GM04504 (cell line): ENCODE data around the gene HDGF.

Experiments used
- DNase-seq: peaks from one replicate; pipeline ENCODE4 v3.0.0-alpha.2; 2012; ENCODE audit warnings: low read depth

HDGF gene

DNA sequence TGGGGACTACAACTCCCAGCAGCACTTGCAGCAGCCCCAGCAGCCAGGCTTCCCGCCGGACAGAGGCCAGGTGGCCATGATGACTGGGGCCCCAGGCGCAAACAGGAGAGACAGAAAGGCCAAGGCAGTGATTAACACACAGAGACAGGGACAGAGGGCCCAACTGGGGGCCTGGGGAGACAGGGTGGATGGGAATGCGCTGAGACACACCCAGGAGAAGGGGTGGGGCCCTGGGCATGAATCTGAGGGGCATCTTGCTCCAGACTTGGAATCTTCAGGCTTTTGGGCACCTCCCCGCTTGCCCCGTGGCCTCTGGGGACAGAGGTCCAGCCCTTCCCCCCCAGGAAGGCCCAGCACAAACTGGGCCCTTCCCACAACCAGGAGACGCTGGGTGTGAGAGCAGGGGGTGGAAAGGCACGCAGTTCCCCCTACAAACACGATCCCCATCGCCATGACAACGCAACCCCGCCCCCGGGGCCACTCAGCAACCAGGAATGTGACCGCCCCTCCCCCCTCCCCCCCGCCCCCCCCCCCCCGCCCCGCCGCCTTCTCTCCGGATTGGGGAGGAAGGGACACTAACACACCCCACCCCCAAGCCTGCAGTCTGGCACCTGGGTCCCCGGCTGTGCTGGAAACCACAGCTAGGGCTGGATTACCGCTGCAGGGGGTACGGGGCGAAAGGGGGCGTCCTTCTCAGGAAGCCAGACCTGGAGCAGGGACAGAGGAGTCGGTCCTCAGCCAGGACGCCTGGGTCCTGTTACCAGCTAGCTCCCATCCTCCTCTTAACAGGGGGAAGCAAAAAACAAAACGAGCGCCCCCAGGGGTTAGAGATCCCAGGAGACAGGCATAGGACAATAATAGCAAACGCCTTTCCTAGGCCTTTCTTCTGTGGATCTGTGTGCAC is 4.5 kb downstream of the HDGF start:
- DNase-seq, result peak; percentile 92

DNA sequence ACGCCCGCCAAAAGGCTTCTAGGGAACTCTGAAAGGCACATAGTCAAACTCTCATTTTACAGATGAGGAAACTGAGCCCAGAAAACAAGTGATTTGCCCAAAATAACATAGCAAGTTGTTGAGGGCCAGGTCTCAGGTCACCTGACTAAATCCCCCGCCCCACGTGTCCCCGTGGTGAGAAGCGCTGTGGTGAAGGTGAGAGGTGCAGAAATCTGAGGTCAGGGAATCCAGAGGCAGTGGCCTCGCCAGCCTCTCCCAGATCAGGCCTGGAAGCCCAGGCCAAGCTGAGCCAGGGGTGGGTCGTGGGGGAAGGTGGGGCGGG is 5.1 kb downstream of the HDGF start:
- DNase-seq, result no peak

DNA sequence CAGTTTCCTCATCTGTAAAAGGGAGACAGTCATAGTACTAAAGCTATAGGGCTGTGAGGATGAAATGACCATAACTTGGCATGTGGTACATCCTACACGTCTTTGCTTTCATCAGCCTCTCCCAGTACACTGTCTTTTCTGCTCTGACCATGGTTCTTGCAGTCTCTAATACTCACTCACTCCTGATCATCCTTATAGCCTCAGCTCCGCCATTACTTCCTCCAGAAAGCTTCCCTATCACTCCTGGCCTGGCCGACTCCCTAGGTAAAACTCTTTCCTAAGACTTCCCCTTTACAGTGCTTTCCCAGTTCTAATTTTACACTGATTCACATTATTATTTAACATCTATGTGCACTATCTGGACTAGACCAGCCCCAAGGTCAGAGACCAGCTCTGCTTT is 5.6 kb downstream of the HDGF start:
- DNase-seq, result no peak

DNA sequence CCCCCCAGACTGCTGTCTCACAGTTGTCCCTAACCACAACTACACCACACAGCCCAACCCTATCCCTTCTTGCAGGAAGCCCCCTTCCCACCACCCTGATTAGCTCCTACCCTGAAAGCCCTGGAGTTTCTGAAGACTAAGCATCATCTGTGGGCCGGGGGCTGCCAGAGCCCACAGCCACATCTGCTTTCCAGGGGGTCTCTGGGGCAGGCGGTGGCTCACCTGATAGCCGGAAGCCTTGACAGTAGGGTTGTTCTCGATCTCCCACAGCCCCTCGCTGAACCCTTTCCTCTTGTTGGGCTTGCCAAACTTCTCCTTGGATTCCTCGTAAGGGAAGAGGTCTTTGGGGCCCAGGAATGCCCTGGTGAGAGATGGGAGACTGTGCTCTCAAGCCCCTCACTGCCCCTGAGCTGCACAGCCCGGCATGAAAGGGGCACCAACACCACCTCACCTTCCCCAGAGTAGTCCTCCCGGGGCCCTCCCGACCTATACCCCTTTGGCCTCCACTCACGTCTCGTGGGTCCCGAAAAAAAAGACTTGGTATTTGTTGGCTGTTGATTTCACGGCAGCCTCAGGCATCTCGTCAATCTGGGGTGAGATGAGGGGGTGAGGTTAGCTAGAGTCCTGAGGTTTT is 6.6 kb downstream of the HDGF start:
- DNase-seq, result no peak

DNA sequence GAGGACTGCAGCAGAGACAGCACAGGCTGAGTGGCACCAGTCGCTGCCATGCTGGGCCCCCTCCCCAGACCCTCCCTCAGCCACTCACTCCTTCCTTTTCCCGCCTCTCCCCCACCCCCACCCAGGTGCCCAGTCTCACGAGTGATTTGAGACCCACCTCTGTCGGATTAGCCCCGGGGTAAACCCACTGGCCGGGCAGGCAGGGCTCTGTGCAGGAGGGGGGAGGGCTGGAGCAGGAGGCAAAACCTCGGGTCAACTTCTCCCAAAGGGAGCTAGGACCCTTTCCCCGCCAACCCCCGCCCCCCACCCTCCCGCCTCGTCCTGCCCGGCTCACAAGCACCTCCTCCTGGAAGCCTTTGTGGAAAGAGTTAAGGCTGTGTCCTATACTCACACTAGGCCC is 7.1 kb downstream of the HDGF start:
- no peak for DNase-seq

DNA sequence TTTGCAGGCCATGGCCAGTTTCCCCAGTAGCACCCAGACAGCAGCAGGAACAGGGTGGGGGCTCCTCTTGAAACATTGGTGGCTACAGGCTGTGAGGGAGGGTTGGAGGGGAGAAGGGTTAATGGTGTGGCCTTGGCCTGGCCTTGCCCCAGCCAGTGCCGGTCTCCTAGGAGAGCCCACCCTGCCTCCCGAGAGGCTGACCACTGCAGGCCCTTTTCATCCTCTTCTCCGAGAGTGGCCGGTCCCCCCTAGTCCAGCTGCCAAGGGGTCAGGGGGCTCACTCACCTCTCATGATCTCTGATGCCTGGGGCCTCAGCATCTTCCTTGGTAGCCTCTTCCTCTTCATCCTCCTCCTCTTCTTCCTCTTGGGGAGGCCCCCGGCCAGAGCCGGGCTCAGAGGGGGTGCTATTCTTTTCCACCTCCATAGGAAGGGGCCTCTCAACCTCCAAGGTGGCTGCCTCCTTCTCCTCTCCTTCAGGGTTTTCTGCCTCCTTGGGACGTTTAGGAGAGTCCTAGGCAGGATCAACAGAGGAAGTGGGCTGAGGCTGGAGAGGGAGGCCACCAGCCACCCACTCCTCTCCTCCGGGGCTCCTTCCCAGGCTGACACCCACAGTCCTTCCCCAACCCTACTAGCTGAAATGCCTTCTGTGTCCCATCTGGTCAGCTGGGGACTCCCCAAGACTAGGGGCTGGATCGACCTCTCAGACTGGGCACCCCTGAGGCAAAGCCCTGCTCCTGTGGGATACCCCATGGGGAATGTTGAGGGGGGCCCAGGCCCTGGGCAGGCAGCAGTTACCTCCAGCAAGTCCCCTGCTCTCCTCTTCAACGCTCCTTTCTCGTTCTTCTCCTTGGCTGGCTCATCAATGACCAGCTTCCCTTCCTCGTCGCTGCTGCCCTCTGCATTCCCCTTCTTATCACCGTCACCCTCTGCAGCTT is 7.8 kb downstream of the HDGF start:
- DNase-seq, result no peak

DNA sequence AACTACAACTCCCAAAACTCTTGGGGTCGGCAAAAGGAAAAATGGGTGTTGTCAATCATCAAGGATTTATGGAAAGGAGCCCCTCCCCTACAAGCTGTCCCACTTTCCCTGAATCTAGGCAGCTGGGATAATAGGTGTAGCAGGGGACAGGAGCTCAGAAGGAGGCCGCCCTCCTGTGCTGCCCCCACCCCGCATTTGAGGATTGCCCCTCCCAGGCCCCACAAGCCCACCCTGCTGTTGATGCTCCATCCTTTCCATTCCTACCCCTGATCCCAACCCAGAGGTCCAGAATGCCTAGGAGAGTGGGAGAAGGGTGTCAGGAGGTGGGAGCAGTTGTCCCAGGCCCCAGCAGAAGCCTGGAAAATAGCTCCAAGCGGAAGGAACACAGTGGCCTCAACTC is 8.7 kb downstream of the HDGF start:
- no peak for DNase-seq

DNA sequence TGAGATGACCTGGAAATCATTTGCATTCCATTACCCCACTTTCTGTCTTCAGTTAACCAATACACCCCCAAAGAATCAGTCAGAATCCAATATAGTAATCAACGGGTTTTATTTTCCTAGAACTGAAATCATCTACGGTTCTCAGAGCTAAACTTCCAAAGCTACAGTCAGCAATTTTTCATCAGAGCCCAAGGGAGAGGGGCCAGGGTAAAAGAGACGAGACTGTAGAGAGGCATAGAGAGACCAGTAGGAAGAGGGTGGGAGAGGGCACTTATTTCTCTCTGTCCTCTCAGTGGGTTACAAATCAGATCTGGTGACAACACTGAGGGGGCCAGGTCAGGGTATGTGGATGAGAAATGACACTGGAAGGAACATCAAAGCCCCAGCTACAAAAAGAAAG is 9.5 kb downstream of the HDGF start:
- no peak for DNase-seq

DNA sequence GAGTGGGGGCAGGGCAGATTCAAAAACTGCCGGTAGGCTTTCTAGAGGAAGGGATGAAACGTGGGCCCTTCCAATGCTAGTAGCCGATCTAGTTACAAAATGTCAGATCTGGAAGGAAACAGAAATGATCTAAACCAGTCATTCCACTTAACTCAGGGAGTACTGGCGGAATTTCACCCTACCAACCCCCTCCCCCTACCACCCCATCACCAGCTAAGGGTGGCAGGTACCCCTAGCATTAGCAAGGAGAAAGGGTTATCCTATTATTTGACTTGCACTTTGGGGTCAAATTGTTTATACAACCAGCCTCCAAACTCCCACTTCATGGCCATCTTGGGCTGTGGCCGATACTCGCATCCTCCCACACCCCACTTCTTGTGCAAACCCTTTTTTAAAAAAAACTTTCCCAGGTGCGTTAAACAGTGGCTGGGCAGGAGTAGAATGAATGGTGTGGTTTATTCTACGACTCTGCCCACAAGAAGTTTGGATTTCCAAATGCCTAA is 9.9 kb downstream of the HDGF start:
- DNase-seq, result no peak

DNA sequence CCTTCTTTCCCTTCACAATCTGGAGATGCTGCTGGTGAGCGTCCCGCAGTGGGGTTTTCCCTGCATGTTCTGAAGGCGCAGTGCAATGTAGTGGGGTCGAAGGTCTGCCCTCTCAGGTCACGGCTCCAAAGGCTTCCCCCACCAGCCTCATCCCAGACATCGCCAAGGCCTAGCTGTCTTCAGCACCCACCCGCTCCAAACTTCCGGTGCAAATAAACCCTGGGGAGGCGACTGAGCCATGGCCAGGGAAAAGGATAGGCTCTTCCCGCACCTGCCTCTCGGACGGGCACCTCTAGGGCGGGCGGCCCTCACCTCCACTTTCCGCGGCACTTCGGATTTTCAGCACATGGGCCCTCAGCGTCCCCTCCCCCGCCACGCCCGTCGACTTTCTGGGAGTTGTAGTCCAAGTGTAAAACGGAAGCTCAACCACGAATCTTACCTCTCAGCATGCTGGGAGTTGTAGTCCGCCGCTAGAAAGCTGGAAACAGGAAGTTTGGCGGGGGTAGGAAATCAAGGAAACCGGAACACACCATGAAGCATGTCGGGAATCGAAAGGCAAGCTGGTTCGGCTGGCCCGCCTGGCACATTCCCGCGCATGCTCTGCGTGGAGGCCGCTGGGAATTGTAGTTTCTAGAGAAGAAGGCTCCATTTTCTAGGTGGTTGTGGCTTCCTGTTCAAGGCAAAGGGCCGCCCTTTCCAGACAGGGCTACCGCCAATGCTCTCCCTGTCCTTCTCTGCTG is 10.6 kb downstream of the HDGF start, which contains the start of gene MRPL24:
Gene MRPL24 (minus strand): TSS at position 348 of the 740 bp plus-strand sequence. CDS start 2,384 bp downstream, outside the sequence.
- peak; percentile 99 for DNase-seq

DNA sequence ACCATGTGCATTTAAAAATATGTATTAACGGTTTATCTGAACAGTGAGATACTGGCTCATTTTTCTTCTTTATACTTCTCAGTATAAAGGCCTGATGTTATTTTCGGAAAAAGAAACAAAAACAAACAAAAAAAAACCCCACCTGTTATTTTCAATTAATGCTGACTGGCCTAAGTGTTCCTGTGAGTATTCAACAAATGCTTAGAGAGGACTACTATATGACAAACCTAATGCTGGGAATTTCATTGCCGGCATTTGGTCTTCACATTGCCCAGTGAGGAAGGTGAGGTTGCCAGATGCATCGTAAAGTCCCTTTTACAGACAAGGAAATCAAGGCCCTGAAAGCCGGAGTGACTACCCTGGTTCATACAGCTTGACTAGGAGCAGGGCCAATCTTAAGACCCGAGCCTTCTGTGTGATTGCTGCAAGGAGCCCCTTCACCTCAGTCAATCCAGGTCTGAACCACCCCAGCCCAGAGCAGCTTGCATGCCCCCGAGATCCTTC is 11.2 kb downstream of the HDGF start:
- no peak for DNase-seq

DNA sequence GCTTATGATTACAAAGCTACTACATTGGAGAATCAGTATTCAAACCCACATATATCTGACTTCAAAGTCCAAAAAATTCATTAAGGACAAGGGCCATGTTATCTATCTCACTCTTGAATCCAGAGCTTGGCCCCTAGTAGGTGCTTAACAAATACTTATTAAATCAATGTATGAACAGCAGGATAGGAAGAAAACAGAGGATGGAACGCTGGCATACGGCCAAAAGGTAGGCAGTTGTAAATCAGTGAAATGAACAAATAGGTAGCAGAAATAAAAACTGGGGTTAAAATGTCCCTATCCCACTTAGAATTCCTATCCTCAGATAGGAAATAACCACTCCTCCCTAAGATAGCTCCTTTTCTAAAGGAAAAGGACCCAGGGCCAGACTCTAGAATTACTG is 12.6 kb downstream of the HDGF start:
- DNase-seq, result no peak

DNA sequence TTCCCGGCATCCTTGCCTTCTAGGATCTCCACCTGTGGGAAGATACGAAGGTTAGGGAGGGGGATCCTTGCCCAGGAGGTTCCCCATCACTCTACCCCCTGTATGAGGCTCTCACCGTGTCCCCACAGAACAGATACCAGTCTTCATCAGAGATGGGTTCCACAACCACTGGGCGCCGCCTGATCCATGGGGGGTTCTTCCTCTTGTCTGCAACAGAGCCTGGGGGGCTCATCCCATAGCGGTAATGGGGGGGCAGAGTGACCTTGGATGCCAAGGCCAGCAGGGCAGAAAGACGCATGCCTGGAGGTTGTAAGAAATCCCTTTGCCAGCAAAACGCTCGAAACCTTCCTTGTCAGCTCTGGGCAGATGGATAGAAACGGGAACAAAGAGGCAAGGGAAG is 13.1 kb downstream of the HDGF start:
- DNase-seq, result no peak

DNA sequence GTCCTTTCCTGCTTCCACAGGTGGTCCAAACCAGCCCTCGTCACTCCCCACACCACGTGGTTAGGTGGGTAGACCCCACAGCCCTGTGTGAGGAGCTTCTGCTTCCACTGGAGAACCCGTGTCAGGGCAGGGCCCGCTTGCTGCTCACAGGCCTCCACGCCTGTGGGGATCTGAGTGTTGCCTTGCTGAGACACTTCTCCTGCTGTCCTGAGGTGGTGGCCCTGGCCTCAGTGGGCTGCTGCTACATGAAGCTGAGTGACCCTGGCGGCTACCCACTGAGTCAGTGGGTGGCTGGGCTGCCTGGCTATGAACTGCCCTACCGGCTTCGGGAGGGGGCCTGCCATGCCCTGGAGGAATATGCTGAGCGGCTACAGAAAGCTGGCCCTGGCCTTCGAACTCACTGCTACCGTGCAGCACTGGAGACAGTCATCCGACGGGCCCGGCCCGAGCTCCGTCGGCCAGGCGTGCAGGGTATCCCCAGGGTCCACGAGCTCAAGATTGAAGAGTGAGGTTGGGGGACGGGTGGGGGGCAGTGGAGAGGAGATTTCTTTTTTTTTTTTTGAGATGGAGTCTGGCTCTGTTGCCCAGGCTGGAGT is 17.4 kb downstream of the HDGF start:
- no peak for DNase-seq

DNA sequence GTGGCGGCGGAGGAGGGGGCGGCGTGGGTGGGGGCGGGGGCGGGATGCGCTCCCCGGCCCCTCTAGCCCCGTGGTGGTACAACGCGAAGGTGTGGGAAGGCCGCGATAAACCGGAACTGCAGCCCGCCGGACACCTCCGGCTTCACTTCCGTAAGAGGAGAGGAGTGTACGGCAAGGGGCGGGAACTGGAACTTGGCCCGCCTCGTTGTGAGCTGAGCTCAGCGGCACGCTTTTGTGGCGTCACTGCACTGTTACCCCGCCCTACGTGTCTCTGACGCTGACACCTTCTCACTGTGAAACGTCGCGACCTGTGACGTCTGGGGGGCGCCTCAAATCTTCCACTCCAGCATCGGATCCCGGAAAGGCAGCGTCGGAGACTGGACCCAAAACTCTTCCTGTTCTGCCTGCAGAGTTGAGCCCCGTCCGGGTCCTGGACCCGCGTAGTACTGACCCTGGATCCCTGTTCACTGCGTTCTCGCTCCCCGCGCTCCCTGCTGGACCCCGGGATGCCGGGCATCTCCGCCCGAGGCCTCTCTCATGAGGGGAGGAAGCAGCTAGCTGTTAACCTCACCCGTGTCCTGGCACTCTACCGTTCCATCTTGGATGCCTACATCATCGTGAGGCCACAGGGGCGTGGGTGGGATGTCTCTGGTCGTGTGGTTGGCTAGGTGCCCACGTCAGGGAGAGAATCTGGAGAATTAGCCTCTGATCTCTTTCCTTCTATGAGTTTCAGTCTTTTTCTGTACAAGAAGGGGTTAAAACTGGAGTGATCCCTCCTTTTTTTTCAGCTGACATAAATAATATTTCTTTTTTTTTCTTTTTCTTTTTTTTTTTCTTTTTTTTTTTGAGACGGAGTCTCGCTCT is 22.6 kb downstream of the HDGF start, which contains the start of gene ISG20L2:
Gene ISG20L2 (minus strand): TSS at position 168 of the 864 bp plus-strand sequence. CDS start 1,114 bp downstream, outside the sequence.
- DNase-seq, result peak; percentile 93

DNA sequence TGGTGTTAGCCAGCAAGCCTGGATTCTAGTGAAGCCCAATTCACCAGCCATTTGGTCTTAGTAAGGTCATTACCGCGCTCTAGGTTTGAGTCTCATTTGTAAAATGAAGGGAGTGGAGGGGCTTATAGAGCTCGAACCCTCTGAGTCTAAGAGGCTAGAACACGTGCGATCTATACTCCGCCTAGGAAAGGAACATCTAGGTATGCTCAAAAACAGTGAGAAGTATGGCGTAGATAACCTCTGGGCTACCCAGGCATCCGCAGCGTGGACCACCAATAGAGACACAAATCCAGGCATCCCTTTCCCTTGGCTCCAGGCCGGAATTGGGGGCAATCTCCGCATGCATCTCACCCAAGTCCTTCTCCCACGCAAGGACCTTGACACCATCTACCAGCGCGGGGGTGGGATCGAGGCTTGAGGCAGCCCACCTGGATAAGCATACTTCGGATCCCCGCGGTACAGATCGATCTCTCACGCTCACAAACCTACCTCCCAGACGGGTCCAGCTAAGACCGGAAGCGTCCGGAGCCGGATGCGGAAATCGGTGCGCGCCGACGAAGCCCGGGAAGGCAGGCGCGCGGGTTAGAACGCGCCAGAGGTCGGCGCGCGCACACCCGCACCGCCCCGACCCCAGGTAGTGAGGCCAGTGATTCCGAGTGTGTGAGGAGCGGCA is 23.4 kb downstream of the HDGF start, which contains the start of gene METTL25B:
Gene METTL25B (plus strand): TSS at position 544 of the 673 bp plus-strand sequence. CDS start 636 bp downstream, outside the sequence.
- no peak for DNase-seq

DNA sequence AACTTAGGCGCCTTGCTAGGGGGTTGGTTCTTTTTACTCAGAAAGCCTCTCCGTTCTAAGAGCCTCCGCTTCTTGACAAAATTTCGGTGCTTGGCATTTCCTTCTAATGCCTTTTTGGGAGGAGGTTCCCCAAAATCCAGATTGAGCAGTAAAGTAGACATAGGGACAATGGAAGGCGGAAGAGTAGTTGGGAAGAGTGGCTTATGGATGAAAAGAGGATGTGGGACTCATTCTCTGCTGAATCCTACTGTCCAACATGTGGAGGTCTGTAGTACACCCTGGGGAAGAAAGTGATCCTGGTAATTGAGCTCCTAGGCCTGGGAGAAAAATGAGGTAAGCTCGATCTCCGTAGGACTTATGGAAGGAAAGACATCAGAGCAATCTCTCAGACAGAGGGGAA is 24.0 kb downstream of the HDGF start:
- DNase-seq, result no peak

DNA sequence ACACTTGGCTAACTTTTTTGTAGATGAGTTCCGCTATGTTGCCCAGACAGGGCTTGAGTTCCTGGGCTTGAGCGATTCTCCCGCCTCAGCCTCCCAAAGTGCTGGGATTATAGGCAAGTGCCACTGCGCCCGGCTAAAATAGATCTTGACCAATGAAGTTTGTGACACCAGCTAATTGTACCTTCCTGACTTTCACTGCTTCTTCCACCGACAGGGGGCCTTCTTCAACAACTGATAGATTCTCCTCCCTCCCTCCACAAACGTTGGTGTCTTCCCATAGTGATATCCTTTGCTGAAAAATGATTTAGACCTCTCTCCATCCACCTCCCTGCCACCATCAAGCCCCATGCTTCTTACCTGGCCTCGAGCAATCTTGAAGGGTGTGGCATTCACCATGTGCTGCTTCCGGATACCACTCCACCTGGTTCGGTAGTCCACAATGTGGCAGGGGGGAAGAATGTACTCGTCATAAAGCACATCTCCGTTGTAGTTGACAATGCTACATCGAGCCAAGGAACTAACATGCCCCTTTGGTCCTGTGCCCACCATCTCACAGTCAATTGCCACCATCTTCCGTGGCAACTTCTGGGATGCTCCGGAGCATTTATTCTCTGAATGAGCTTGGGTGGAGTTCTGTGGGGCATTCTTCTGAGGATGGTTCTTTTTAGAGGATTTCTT is 24.8 kb downstream of the HDGF start:
- no peak for DNase-seq
